Progenitor cell of endocrine pancreas (in vitro differentiated cells): Measurements from ENCODE around the gene ZSWIM4. TPM values are rescaled to one million over a fixed set of nuclear protein-coding genes. Genes with fewer than 3 reads are reported as not detected.
A peak's percentile ranks its signal among the peaks of the same experiment; 100 is the strongest.

ENCODE experiments used
- DNase-seq: peaks from one replicate; pipeline ENCODE4 v3.0.0; 2021; ENCODE audit warnings: low spot score; ENCODE audit not compliant: unreplicated experiment
- H3K27ac Mint-ChIP-seq: 2 replicates; pipeline ENCODE4 v1.8.0; 2021; ENCODE audit warnings: mild to moderate bottlenecking, moderate library complexity, mixed read lengths
- H3K27me3 Mint-ChIP-seq: 2 replicates; pipeline ENCODE4 v1.8.0; 2021; ENCODE audit warnings: mixed read lengths
- H3K36me3 Mint-ChIP-seq: 2 replicates; pipeline ENCODE4 v1.8.0; 2022; ENCODE audit warnings: mixed read lengths; ENCODE audit not compliant: insufficient read depth
- H3K4me1 Mint-ChIP-seq: 2 replicates; pipeline ENCODE4 v1.8.0; 2021; ENCODE audit warnings: low read depth, mixed read lengths
- H3K4me3 Mint-ChIP-seq: 2 replicates; pipeline ENCODE4 v1.8.0; 2021; ENCODE audit warnings: low read depth, mild to moderate bottlenecking, moderate library complexity, mixed read lengths
- H3K9me3 Mint-ChIP-seq: 2 replicates; pipeline ENCODE4 v1.8.0; 2021; ENCODE audit warnings: low read depth, mixed read lengths
- total RNA-seq: library from RNA; stranded (reverse); gene quantifications from 2 replicates; pipeline ENCODE4 v1.2.1, GENCODE V29; 2021
- TF ChIP-seq, protein P1 (sequence below): fragments of 200-600 bp; sonication (generic); IDR thresholded peaks from one replicate; pipeline ENCODE4 v1.5.0; 2021; ENCODE audit warnings: antibody characterized with exemption, mild to moderate bottlenecking; ENCODE audit not compliant: unreplicated experiment

Gene ZSWIM4
- total RNA-seq, 1 donor from 2014 or later = 34.6 TPM

- TF ChIP-seq, protein P1, sequence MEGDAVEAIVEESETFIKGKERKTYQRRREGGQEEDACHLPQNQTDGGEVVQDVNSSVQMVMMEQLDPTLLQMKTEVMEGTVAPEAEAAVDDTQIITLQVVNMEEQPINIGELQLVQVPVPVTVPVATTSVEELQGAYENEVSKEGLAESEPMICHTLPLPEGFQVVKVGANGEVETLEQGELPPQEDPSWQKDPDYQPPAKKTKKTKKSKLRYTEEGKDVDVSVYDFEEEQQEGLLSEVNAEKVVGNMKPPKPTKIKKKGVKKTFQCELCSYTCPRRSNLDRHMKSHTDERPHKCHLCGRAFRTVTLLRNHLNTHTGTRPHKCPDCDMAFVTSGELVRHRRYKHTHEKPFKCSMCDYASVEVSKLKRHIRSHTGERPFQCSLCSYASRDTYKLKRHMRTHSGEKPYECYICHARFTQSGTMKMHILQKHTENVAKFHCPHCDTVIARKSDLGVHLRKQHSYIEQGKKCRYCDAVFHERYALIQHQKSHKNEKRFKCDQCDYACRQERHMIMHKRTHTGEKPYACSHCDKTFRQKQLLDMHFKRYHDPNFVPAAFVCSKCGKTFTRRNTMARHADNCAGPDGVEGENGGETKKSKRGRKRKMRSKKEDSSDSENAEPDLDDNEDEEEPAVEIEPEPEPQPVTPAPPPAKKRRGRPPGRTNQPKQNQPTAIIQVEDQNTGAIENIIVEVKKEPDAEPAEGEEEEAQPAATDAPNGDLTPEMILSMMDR = no peak
- H3K4me3 Mint-ChIP-seq = no peak overlapping the region
- peaks cover 21% of the 10 kb centered on the region for H3K36me3 Mint-ChIP-seq
- no peaks in the 10 kb centered on the region for H3K27me3 Mint-ChIP-seq
- no peak for DNase-seq
- H3K4me1 Mint-ChIP-seq = no peaks in the 10 kb centered on the region
- H3K27ac Mint-ChIP-seq = no peak overlapping the region
- H3K9me3 Mint-ChIP-seq = no peaks in the 10 kb centered on the region
Observed at GRCh38 chr19:13756210-13756609, 39.0 kb upstream of the ZSWIM4 start.

- TF ChIP-seq, protein P1 = no peak
- Mint-ChIP-seq H3K27ac (peak overlapping the region; percentile 8), H3K4me1 (no peaks in the 10 kb centered on the region), H3K27me3 (no peaks in the 10 kb centered on the region), H3K4me3 (no peak overlapping the region), H3K36me3 (peaks cover 20% of the 10 kb centered on the region), H3K9me3 (no peaks in the 10 kb centered on the region)
- DNase-seq = no peak
Observed at GRCh38 chr19:13757805-13758772, 37.2 kb upstream of the ZSWIM4 start.

GRCh38 chr19:13758795-13759194 is 36.4 kb upstream of the ZSWIM4 start:
- TF ChIP-seq, protein P1 = no peak
- Mint-ChIP-seq H3K27ac (no peak overlapping the region), H3K4me1 (no peaks in the 10 kb centered on the region), H3K9me3 (no peaks in the 10 kb centered on the region), H3K27me3 (no peaks in the 10 kb centered on the region), H3K36me3 (peaks cover 21% of the 10 kb centered on the region), H3K4me3 (no peak overlapping the region)
- no peak for DNase-seq

GRCh38 chr19:13761423-13761822 is 33.8 kb upstream of the ZSWIM4 start:
- H3K4me3 Mint-ChIP-seq = no peak overlapping the region
- no peak overlapping the region for H3K27ac Mint-ChIP-seq
- no peaks in the 10 kb centered on the region for H3K27me3 Mint-ChIP-seq
- DNase-seq = no peak
- peaks cover 6% of the 10 kb centered on the region for H3K4me1 Mint-ChIP-seq
- TF ChIP-seq, protein P1 = no peak
- H3K36me3 Mint-ChIP-seq = peaks cover 14% of the 10 kb centered on the region
- no peaks in the 10 kb centered on the region for H3K9me3 Mint-ChIP-seq

GRCh38 chr19:13762635-13763235 is 32.5 kb upstream of the ZSWIM4 start:
- no peak overlapping the region for H3K4me3 Mint-ChIP-seq
- DNase-seq = no peak
- H3K9me3 Mint-ChIP-seq = no peaks in the 10 kb centered on the region
- H3K27me3 Mint-ChIP-seq = no peaks in the 10 kb centered on the region
- peaks cover 6% of the 10 kb centered on the region for H3K4me1 Mint-ChIP-seq
- TF ChIP-seq, protein P1 = no peak
- H3K27ac Mint-ChIP-seq = no peak overlapping the region
- peaks cover 10% of the 10 kb centered on the region for H3K36me3 Mint-ChIP-seq
